ENCODE measurements around the gene DMRTC1.
"Not testable (repeated sequence)": the region's sequence is repeated elsewhere in the genome, so short reads cannot be mapped to it uniquely, and the experiment has no call there.

Gene DMRTC1, protein sequence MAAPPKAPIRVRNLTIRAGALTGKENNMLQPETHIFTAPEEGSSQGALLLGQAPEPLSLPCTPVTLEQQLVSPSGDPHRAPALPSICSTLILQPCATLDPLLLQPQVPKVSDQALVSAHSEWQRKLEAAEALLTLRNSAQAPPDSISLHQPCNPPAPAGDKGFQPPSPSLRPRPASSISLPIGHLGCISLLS

DNA sequence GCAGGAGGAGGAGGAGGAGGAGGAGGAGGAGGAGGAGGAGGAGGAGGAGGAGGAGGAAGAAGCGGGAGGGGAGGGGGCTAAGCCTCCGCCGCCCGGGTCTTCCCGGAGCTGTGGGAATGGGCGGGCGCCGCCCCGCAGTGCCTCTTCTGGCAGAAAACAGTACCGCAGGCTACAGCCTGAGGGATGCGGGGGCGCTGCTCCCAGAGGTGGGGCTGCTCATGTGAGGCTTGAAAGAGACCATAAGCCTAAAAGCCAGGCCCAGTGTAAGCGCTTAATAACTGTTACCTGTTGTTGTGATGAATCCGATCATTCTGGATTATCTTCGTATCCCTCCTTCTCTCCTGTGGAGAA is at the start of gene DMRTC1:
TSS of gene DMRTC1 (minus strand) at position 19 of the 351 bp plus-strand sequence. CDS start 68,143 bp downstream, outside the sequence.
- H3K4me3 ChIP-seq (replicated peaks; ENCODE audit: low read depth, low read length); DNase-seq (ENCODE audit: low read depth): not testable (repeated sequence)

DNA sequence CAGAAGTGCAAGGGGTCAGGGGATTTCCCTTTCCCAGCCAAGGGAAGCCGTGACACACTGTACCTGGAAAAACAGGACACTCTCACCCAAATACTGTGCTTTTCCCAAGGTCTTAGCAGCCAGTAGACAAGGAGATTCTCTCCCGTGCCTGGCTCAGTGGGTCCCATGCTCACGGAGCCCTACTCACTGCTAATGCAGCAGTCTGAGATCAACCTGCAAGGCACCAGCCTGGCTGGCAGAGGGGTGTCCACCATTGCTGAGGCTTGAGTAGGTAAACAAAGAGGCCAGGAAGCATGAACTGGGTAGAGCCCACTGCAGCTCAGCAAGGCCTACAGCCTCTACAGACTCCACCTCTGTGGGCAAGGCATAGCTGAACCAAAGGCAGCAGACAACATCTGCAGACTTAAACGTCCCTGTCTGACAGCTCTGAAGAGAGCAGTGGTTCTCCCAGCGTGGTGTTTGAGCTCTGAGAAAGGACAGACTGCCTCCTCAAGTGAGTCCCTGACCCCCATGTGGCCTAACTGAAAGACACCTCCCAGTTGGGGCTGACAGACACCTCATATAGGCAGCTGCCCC is 37.3 kb upstream of the DMRTC1 start:
- not testable (repeated sequence) for H3K4me3 ChIP-seq (replicated peaks; ENCODE audit: low read depth, low read length); DNase-seq (ENCODE audit: low read depth)

DNA sequence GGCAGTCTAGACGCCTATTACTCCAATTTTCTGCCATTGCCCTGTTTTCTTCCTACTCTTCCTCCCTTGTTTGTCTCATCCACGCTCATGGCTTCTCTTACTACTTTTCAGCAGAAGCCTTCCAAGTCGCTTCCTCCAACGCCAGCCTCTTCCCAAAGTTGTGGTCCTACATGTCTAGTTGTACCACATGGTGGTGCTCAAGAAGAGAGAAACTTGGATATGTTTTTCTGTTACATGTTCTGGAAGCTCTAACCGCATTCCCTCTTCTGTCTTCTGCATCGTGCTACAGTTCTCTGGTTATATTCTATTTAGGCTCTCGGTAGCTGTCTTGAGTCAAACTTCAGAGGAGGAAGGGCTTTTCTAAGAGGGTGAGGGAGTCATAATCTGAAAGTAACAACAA is 31.2 kb upstream of the DMRTC1 start:
- H3K4me3 ChIP-seq (replicated peaks; ENCODE audit: low read depth, low read length); DNase-seq (ENCODE audit: low read depth): not testable (repeated sequence)

DNA sequence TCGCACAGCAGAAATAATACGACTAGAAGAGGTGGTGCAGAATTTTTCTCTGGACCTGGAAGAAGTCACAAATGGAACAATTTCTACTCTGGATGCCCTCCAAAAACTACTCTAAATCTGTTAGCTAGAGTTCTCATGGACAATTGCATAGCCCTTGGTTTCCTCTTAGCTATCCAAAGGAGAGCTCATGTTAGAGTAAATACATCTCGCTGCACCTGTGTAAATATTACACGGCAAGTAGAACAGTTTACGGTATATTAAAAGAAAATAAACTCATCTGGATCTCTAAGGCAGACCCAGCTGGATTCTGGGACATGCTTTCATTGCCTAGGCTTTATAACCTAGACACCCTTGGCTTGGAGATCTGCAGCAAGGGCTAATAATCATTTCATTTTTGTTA is 28.2 kb upstream of the DMRTC1 start:
- H3K4me3 ChIP-seq (replicated peaks; ENCODE audit: low read depth, low read length); DNase-seq (ENCODE audit: low read depth): not testable (repeated sequence)

DNA sequence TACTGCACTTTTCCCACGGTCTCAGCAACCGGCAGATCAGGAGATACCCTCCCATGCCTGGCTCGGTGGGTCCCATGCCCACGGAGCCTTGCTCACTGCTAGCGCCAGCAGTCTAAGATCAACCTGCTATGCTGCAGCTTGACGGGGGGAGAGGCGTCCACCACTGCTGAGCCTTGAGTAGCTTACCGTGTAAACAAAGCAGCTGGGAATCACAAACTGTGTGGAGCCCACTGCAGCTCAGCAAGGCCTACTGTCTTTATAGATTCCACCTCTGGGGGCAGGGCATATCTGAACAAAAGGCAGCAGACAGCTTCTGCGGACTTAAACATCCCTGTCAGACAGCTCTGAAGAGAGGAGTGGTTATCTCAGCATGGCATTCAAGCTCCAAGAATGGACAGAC is 16.3 kb upstream of the DMRTC1 start:
- not testable (repeated sequence) for DNase-seq (ENCODE audit: low read depth); H3K4me3 ChIP-seq (replicated peaks; ENCODE audit: low read depth, low read length)

DNA sequence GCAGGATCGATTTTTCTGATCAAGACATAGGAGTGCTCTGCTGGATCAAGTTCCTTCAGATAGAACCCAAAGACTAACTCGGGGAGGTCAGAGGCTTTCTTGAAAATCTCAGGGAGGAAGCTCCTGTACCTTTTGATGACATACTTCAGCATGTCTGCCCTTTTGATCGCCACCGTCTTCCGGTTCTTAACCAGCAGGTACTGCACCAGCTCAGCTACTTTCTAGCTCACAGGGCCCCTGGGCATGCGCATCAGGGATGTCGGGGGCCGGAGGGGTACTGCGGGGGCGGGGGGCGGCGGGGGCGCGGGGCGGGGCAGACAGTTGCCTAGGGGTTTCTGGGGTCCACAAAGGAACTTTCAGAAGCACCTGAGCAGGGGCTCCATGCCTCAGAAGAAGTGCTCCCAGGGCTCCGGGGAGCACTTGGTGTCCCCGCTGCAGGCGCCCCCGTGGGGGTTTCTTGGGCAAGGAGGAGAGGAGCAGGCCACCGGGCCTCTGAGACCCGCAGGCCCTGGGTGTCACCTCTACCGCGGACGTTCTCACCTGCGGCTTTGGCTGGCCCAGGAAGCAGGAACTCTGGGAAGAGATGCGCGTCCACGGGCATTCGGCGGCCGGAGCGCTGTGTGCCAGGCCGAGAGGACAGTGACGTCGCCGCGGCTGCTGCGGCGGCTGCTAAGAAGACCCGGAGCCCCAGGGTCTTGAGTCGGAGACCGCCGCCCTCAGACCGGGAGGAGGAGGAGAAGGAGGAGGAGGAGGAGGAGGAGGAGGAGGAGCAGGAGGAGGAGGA is 410 bp downstream of the DMRTC1 start:
- not testable (repeated sequence) for DNase-seq (ENCODE audit: low read depth); H3K4me3 ChIP-seq (replicated peaks; ENCODE audit: low read depth, low read length)

DNA sequence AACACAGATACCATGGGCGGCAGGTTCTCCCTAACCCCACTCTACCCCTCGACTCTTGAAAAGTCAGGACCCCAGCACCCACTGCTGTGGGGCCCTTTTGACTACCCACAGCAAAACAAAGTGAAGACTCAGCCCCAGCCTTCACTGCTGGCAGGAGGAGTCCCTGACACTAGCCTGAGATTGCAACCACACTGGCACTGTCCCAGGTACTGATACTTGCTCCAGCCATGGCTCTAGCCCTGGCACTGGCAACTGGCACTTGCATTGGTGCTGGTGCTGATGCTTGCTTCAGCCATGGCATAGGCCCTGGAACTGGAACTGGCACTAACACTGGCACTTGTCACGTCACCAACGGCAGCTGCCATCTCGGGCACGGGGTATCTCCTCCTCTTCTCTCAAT is 1.4 kb downstream of the DMRTC1 start:
- DNase-seq (ENCODE audit: low read depth); H3K4me3 ChIP-seq (replicated peaks; ENCODE audit: low read depth, low read length): not testable (repeated sequence)

DNA sequence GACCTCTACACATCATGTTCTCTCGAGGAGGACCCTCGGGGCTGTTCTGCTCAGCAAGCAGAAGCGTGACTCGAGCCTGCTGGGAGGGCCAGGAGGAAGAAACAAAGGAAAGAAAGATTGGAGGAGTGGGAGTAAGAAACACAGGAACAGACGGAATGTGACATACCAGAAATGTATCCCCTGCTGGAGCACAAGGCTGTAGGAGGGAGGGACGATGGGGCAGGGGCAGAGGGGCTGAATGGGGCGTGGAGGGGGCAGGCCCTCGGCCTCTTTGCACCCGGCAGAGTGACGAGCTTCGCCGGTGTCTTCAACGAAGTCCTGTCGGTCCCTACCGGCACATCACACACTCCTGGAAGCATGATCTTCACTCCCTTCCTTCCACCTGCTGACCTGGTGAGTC is 5.7 kb downstream of the DMRTC1 start, which contains the start of gene FAM236A:
TSS of gene FAM236A (plus strand) at position 301 of the 400 bp plus-strand sequence. CDS start at position 358, 57 bp downstream.
- H3K4me3 ChIP-seq (replicated peaks; ENCODE audit: low read depth, low read length); DNase-seq (ENCODE audit: low read depth): not testable (repeated sequence)

DNA sequence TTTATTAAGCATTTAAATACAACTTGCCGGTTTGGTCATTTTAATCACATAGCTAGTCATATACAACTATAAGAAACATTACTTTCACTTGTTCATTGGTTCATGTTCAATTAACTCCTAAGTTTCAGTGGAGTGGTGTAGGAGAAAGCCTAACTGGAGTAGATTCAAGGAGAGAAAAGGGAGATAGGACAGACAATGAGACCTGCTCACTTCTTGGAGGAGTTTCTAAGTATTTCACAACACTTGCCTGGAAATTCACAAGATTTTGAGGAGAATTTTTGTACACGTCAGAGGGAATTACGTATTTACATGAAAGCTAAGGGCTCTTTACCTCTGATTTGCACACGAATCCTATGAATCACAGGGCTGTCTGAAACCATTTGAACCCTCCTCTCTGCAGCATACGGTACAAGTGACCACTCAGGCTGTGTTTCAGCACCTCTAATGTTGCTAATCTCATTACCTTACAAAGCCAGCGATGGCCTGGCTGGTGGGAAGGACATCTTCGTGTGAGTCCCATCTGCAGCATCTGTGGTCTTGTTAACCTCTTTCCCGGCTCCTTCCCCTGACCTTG is 6.7 kb downstream of the DMRTC1 start:
- not testable (repeated sequence) for H3K4me3 ChIP-seq (replicated peaks; ENCODE audit: low read depth, low read length); DNase-seq (ENCODE audit: low read depth)

DNA sequence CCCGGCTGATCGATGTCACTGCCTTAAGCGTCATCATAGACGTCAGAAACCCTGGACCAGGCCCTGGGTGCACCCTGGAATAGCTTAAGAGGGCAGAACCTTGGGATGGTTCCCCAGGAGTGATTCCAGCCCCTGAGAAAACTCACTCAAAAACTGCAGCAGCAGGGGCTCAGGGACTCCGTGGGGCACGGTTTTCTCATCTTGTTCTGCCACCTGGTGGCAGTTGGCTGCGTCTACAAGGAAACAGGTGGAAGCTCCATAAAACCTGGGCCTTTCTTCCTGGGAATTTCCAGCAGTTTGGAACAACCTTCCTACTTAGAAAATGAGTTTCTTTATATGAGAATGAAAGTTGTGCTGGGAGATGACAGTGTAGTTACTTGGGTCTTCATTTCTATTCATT is 7.2 kb downstream of the DMRTC1 start:
- not testable (repeated sequence) for H3K4me3 ChIP-seq (replicated peaks; ENCODE audit: low read depth, low read length); DNase-seq (ENCODE audit: low read depth)

DNA sequence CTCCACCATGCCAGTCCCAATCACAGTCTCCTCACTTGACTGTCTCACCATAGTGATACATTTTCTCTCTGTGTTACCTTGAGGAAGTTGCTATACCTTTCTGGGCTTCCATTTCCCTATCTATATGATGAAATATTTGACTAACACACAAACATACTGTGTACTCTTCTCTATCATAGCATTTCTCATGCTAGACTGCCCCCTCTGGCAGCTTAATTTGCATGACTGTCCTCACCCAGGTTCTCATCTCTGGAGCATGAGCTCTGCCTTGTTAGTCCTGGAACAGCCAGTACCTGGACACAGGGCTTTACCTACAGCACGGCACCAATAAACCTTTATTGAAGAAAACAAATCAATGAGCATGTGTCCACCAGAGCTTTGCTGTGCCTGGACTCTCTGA is 11.4 kb downstream of the DMRTC1 start:
- not testable (repeated sequence) for DNase-seq (ENCODE audit: low read depth)

DNA sequence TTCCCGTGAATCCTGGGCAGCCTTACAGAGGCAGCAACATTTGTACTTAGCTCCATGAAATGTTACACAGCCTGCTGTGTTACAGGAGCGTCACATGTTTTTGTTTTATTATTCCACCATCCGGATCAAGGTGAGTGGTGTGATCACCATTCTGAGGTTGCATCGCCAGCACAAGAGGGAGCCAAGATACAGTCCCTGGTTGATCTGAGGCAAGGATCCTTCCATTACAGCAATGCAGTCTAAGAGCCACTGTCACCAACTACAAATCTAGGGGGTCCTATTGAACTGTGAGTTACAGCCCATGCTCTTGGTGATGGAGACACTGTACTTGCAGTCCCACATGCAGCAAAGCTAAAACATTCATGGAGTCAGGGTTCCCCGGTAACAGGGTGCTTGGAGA is 27.5 kb downstream of the DMRTC1 start:
- DNase-seq (ENCODE audit: low read depth); H3K4me3 ChIP-seq (replicated peaks; ENCODE audit: low read depth, low read length): not testable (repeated sequence)

More for the DNA sequence above, 11.4 kb downstream of the DMRTC1 start:
- H3K4me3 ChIP-seq (replicated peaks; ENCODE audit: low read depth, low read length) = not testable (repeated sequence)

DNA sequence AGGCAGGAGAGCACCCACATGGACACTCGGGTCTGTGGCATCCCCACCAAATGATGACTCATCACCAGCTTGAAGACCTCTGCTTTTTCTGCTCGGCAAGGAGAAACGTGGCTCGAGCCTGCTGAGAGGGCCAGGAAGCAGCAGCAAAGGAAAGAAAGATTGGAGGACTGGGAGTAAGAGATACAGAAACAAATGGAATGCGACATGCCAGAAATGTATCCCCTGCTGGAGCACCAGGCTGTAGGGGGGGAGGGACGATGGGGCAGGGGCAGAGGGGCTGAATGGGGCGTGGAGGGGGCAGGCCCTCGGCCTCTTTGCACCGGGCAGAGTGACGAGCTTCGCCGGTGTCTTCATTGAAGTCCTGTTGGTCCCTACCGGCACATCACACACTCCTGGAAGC is 31.3 kb downstream of the DMRTC1 start, which contains the start of gene FAM236C:
TSS of gene FAM236C (plus strand) at position 301 of the 400 bp plus-strand sequence. CDS start 100 bp downstream, outside the sequence.
- not testable (repeated sequence) for DNase-seq (ENCODE audit: low read depth); H3K4me3 ChIP-seq (replicated peaks; ENCODE audit: low read depth, low read length)

DNA sequence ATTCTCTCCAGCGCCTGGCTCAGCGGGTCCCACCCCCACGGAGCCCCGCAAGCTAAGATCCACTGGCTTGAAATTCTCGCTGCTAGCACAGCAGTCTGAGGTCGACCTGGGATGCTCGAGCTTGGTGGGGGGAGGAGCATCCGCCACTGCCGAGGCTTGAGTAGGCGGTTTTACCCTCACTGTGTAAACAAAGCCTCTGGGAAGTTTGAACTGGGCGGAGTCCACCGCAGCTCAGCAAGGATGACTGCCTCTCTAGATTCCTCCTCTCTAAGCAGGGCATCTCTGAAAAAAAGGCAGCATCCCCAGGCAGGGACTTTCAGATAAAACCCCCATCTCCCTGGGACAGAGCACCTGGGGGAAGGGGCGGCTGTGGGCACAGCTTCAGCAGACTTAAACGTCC is 53.9 kb downstream of the DMRTC1 start:
- H3K4me3 ChIP-seq (replicated peaks; ENCODE audit: low read depth, low read length); DNase-seq (ENCODE audit: low read depth): not testable (repeated sequence)

DNA sequence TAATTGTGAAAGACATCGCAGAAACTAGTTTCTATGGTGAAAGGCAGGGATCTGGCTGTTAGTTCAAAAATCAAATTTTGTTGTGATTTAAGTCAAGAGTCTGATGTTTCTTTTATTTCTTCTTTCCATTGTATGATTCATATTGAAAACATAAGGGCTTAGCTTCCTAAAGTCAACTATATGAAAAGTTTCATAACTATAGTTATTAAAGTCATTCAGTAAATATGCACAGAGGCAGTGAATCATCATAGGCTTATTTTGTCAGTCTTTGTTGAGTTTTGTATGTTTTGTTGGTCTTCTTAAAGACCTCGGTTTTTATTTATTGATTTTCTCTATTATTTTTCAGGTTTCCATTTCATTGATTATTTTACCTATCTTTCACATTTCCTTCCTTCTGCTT is 60.7 kb downstream of the DMRTC1 start:
- H3K4me3 ChIP-seq (replicated peaks; ENCODE audit: low read depth, low read length); DNase-seq (ENCODE audit: low read depth): not testable (repeated sequence)

DNA sequence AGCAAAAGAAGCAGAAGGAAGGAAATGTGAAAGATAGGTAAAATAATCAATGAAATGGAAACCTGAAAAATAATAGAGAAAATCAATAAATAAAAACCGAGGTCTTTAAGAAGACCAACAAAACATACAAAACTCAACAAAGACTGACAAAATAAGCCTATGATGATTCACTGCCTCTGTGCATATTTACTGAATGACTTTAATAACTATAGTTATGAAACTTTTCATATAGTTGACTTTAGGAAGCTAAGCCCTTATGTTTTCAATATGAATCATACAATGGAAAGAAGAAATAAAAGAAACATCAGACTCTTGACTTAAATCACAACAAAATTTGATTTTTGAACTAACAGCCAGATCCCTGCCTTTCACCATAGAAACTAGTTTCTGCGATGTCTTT is 106.1 kb downstream of the DMRTC1 start:
- not testable (repeated sequence) for DNase-seq (ENCODE audit: low read depth); H3K4me3 ChIP-seq (replicated peaks; ENCODE audit: low read depth, low read length)

DNA sequence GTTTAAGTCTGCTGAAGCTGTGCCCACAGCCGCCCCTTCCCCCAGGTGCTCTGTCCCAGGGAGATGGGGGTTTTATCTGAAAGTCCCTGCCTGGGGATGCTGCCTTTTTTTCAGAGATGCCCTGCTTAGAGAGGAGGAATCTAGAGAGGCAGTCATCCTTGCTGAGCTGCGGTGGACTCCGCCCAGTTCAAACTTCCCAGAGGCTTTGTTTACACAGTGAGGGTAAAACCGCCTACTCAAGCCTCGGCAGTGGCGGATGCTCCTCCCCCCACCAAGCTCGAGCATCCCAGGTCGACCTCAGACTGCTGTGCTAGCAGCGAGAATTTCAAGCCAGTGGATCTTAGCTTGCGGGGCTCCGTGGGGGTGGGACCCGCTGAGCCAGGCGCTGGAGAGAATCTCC is 112.9 kb downstream of the DMRTC1 start:
- not testable (repeated sequence) for DNase-seq (ENCODE audit: low read depth); H3K4me3 ChIP-seq (replicated peaks; ENCODE audit: low read depth, low read length)
